ENCODE results near the gene PERCC1. TPM values are rescaled to one million over a fixed set of nuclear protein-coding genes. Genes with fewer than 3 reads are reported as not detected.

The PERCC1 gene
- total and polyA plus RNA-seq, 2 donors from 2014 or later, result not detected

DNA sequence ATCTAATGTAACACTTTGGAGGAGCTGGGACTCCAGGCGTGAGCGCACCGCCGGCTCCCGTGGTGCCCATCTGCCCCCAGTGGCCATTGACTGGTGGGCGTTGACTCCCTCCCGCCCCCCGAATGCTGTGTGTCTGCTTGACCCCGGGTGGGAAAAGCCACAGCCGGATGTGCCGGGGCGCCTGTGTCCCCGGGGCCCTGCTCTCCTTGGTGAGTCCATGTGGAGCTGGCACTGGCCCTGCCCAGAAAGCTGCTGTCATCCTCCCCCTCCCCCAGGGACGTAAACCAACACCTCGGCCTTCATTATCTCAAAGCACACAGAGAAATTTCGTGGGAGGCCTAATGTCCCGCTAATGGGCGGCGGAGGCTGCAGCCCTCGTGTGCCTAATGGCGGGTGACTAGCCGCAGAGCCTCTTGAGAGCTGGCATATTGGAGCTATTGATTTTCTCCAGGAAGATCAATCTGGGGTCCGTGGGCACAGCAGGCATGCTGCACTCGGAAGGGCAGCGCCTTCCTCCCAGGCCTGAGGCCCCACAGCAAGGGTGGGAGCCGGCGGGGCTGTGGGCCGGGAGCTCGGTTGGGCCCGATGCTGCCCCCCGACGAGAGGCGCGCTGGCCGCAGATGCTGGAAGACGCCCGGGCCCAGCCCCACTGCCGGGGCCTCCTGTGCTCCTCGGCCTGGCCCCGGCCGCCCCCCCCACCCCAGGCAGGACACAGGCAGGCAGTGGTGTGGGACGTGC is 4.0 kb upstream of the PERCC1 start:
- DNase-seq, result peak; percentile 68 to 88 (median 81)
- Histone ChIP-seq H3K27ac (ENCODE audit: low read depth in 2 of 2, low read length in 2 of 2) (no peak overlapping the region), H3K9me3 (ENCODE audit: control insufficient read depth in 2 of 3, insufficient read depth in 1 of 3, low read length in 3 of 3) (no peaks in the 10 kb centered on the region), H3K4me3 (ENCODE audit: low read length in 3 of 3) (no peak overlapping the region), H3K9ac (ENCODE audit: low read length in 3 of 3) (no peak overlapping the region), H3K4me1 (ENCODE audit: control insufficient read depth in 2 of 3, insufficient read depth in 2 of 3, low read depth in 1 of 3, low read length in 3 of 3) (no peaks in the 10 kb centered on the region), H3K36me3 (ENCODE audit: control insufficient read depth in 2 of 3, insufficient read depth in 3 of 3, low read length in 3 of 3) (no peaks in the 10 kb centered on the region), H3K27me3 (ENCODE audit: control insufficient read depth, insufficient read depth, low read length) (no peaks in the 10 kb centered on the region)
- TF ChIP-seq, protein P1, sequence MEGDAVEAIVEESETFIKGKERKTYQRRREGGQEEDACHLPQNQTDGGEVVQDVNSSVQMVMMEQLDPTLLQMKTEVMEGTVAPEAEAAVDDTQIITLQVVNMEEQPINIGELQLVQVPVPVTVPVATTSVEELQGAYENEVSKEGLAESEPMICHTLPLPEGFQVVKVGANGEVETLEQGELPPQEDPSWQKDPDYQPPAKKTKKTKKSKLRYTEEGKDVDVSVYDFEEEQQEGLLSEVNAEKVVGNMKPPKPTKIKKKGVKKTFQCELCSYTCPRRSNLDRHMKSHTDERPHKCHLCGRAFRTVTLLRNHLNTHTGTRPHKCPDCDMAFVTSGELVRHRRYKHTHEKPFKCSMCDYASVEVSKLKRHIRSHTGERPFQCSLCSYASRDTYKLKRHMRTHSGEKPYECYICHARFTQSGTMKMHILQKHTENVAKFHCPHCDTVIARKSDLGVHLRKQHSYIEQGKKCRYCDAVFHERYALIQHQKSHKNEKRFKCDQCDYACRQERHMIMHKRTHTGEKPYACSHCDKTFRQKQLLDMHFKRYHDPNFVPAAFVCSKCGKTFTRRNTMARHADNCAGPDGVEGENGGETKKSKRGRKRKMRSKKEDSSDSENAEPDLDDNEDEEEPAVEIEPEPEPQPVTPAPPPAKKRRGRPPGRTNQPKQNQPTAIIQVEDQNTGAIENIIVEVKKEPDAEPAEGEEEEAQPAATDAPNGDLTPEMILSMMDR (IDR thresholded peaks at IDR 0.05; ENCODE audit: borderline replicate concordance, extremely low read depth, insufficient read depth), result no peak
- FAIRE-seq, result no peak
- intact Hi-C loops (cut with DNase I), result no loop called here

GRCh38 chr16:1427473-1428461 is 3.1 kb upstream of the PERCC1 start:
- H3K4me3 ChIP-seq (ENCODE audit: low read length in 3 of 3), result no peak overlapping the region
- FAIRE-seq (no peak), DNase-seq (peak in 3 of 5 donors; percentile 23 to 69 (median 65))
- TF ChIP-seq, protein P1 (IDR thresholded peaks at IDR 0.05; ENCODE audit: borderline replicate concordance, extremely low read depth, insufficient read depth), result no peak
- no peak overlapping the region for H3K9ac ChIP-seq (ENCODE audit: low read length in 3 of 3)
- H3K36me3 ChIP-seq (ENCODE audit: control insufficient read depth in 2 of 3, insufficient read depth in 3 of 3, low read length in 3 of 3), result no peaks in the 10 kb centered on the region
- H3K27me3 ChIP-seq (ENCODE audit: control insufficient read depth, insufficient read depth, low read length), result no peaks in the 10 kb centered on the region
- no peak overlapping the region for H3K27ac ChIP-seq (ENCODE audit: low read depth in 2 of 2, low read length in 2 of 2)
- H3K4me1 ChIP-seq (ENCODE audit: control insufficient read depth in 2 of 3, insufficient read depth in 2 of 3, low read depth in 1 of 3, low read length in 3 of 3), result no peaks in the 10 kb centered on the region
- intact Hi-C loops (cut with DNase I), result no loop called here
- H3K9me3 ChIP-seq (ENCODE audit: control insufficient read depth in 2 of 3, insufficient read depth in 1 of 3, low read length in 3 of 3), result no peaks in the 10 kb centered on the region

- TF ChIP-seq, protein P1 (IDR thresholded peaks at IDR 0.05; ENCODE audit: borderline replicate concordance, extremely low read depth, insufficient read depth), result no peak
- no peak for FAIRE-seq
- peak in 3 of 5 donors; percentile 39 to 77 (median 60) for DNase-seq
- Histone ChIP-seq H3K9ac (ENCODE audit: low read length in 3 of 3) (no peak overlapping the region), H3K36me3 (ENCODE audit: control insufficient read depth in 2 of 3, insufficient read depth in 3 of 3, low read length in 3 of 3) (no peaks in the 10 kb centered on the region), H3K4me1 (ENCODE audit: control insufficient read depth in 2 of 3, insufficient read depth in 2 of 3, low read depth in 1 of 3, low read length in 3 of 3) (no peaks in the 10 kb centered on the region), H3K4me3 (ENCODE audit: low read length in 3 of 3) (no peak overlapping the region), H3K27ac (ENCODE audit: low read depth in 2 of 2, low read length in 2 of 2) (no peak overlapping the region), H3K9me3 (ENCODE audit: control insufficient read depth in 2 of 3, insufficient read depth in 1 of 3, low read length in 3 of 3) (no peaks in the 10 kb centered on the region), H3K27me3 (ENCODE audit: control insufficient read depth, insufficient read depth, low read length) (no peaks in the 10 kb centered on the region)
- intact Hi-C loops (cut with DNase I), result no loop called here
Observed at GRCh38 chr16:1428511-1428910, 2.4 kb upstream of the PERCC1 start.

All from kidney (tissue), 14 donors.